Measurements from ENCODE around the gene ZNF319.

The ZNF319 gene

DNA sequence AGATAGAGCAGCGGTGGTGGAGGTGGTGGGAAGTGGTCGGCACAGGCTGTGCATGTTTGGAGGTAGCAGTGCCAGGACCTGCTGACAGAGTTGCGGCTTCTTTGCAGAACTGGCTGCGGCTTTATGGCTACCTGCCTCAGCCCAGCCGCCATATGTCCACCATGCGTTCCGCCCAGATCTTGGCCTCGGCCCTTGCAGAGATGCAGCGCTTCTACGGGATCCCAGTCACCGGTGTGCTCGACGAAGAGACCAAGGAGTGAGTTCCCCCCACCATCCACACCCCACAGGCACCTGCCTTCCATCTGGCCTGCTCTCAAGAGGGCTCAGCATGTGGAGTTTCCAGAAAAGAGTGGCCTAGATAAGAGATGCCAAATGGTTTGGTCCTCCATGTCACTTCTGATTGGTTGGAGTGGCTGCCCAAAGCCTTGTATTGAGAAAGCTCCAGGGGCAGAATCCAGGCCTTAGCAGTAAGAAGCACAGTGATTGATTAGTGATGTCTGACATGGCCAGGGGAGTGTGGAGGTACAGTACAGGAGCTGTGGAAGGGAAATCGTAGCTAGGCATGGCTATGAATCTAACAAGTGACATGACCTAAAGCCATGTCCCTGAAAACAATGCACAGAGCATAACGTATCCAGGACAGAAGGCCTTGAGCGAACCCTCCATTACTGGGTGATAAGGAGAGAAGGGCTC is 37.0 kb upstream of the ZNF319 start:
- in situ Hi-C loops (cut with HindIII; ENCODE audit: low sequenced_read_pairs): no loop called here
- TF ChIP-seq, protein P1, sequence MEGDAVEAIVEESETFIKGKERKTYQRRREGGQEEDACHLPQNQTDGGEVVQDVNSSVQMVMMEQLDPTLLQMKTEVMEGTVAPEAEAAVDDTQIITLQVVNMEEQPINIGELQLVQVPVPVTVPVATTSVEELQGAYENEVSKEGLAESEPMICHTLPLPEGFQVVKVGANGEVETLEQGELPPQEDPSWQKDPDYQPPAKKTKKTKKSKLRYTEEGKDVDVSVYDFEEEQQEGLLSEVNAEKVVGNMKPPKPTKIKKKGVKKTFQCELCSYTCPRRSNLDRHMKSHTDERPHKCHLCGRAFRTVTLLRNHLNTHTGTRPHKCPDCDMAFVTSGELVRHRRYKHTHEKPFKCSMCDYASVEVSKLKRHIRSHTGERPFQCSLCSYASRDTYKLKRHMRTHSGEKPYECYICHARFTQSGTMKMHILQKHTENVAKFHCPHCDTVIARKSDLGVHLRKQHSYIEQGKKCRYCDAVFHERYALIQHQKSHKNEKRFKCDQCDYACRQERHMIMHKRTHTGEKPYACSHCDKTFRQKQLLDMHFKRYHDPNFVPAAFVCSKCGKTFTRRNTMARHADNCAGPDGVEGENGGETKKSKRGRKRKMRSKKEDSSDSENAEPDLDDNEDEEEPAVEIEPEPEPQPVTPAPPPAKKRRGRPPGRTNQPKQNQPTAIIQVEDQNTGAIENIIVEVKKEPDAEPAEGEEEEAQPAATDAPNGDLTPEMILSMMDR (IDR thresholded peaks at IDR 0.05; ENCODE audit: low read depth, low read length): no peak
- no peak overlapping the region for H3K4me3 ChIP-seq (ENCODE audit: low read depth, low read length)
- DNase-seq (ENCODE audit: low read depth, low spot score): no peak

DNA sequence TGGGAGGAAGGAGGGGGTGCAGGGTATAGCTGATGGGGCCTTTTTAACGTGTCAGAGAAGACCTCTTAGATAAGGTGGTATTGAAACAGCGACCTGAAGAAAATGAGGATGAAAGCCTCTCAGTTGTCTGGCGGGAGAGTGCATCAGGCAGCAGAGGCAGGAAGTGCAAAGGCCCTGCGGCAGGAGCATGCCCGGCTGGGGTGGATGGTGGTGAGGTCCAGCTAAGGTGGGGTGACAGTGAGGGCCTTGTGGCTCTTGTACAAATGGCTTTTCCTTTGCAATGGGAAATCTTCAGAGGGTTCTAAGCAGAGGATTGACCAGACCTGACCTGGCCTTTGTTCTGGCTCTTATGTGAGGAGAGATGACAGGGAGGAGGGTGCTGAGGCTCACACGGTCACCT is 36.5 kb upstream of the ZNF319 start:
- in situ Hi-C loops (cut with HindIII; ENCODE audit: low sequenced_read_pairs): no loop called here
- H3K4me3 ChIP-seq (ENCODE audit: low read depth, low read length): no peak overlapping the region
- DNase-seq (ENCODE audit: low read depth, low spot score): no peak
- TF ChIP-seq, protein P1 (IDR thresholded peaks at IDR 0.05; ENCODE audit: low read depth, low read length): no peak

DNA sequence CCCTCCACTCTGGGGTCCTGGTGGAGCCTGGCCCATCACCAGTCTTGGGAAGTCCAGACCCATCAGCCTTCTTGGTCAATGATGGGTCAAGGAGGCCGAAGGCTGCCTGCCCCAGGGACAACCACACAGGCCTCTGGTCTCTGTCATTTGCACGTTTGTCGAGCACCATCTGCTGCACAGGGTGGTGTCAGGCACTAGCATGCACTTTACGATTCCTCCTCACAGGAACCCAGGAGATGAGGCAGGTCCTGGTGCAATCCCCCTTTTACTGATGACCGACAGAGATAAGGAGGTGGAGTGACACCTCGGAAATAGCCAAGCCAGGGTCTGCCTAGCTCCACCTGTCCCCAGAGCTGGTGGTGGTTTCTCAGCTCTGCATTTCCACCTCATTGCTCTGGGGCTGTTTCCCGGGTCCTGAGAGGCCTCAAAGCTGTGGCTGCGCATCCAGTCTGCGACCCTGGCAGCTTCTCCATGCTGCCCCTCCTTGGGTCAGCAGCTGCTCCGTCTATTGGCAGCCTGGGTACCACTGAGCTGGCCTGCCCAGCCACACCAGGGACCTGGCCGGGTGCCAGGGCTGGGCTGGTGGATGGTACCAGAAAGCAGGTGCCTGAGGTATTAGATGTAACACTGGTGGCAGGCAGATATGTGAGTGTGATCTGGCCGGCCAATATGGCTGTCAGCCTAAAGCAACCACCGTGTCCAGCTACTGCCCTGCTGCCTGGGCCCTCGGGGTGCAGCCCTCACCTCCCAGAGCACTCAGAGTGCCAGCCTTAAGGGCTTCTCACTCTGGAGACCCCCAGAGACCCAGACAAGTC is 35.1 kb upstream of the ZNF319 start:
- H3K4me3 ChIP-seq (ENCODE audit: low read depth, low read length): no peak overlapping the region
- in situ Hi-C loops (cut with HindIII; ENCODE audit: low sequenced_read_pairs): no loop called here
- TF ChIP-seq, protein P1 (IDR thresholded peaks at IDR 0.05; ENCODE audit: low read depth, low read length): no peak
- DNase-seq (ENCODE audit: low read depth, low spot score): no peak

DNA sequence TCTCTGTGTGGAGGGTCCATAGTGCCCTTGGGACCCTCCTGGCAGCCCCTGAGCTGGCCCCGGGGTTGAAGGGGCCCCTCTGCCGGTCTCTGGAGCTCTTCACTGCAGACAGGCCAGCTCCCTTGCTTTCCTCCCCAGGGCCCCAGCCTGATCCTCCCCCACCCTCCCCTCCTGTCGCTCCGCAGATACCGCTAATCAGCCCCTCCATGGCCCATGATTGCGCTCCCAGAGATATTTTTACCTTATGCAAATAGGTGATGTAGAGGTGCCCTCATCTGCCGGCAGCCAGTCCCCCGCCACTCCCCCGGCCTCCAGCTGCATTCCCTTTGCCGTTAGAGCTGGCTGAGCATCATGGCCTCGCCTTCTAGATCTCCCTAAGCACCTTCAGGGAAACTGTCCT is 34.3 kb upstream of the ZNF319 start:
- in situ Hi-C loops (cut with HindIII; ENCODE audit: low sequenced_read_pairs): no loop called here
- H3K4me3 ChIP-seq (ENCODE audit: low read depth, low read length): no peak overlapping the region
- DNase-seq (ENCODE audit: low read depth, low spot score): no peak
- TF ChIP-seq, protein P1 (IDR thresholded peaks at IDR 0.05; ENCODE audit: low read depth, low read length): no peak

DNA sequence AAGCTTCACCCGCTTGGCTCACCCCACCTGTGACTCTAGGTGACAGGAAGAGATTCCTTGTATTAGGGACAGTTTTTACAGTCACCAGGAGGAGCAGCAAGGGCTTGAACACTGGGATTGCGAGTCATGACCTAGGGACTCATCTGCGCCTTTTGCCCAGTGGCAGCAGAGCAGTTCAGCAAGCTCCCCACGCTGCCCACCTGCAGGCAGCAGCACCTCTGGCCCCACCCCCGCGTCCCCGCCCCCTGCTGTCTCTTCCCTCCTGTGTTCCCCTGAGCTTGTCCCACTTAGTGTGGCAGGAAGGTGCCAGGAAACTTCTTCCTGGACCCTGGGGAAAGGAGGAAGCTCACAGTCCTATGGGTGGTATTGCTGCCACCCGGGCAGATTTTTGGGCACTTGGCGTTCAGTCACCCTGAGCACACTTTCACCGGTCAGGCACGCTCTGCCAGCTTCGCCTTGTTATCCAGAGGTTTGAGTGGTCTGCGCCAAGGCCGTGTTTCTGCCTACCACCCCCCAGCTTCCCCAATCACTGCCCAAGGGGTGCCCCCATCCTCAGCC is 33.7 kb upstream of the ZNF319 start:
- in situ Hi-C loops (cut with HindIII; ENCODE audit: low sequenced_read_pairs): no loop called here
- TF ChIP-seq, protein P1 (IDR thresholded peaks at IDR 0.05; ENCODE audit: low read depth, low read length): no peak
- no peak overlapping the region for H3K4me3 ChIP-seq (ENCODE audit: low read depth, low read length)
- DNase-seq (ENCODE audit: low read depth, low spot score): no peak

DNA sequence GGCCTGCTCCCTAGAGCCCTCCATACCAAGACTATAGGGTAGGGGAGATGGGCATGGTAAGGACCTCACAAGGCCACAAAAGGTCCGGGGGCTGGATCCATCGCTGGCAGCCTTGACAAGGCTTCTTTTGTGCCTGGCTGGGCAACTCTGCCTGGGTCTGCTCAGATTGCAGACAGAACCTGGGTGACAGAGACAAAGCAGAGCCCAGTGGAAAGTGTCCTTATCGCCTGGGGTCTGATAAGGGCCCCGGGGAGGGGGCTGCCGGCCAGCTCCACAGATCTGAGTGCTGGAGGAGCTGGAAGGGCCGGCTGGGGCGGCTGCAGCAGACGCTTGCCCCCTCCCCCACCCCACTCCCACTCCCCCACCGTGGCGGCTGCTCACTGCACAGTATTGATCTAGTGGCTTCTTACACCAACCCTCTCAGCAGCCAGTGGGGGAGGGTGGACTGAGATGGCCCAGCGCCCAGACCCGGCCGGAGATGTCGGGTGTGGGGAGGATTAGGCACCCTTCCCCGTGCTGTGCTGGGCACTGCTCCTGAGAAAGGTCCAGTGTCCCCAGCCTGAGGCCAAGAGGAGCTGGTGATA is 32.3 kb upstream of the ZNF319 start:
- in situ Hi-C loops (cut with HindIII; ENCODE audit: low sequenced_read_pairs): no loop called here
- no peak for DNase-seq (ENCODE audit: low read depth, low spot score)

More for the DNA sequence above, 32.3 kb upstream of the ZNF319 start:
- H3K4me3 ChIP-seq (ENCODE audit: low read depth, low read length): no peak overlapping the region
- TF ChIP-seq, protein P1 (IDR thresholded peaks at IDR 0.05; ENCODE audit: low read depth, low read length): no peak
